Progenitor cell of endocrine pancreas (in vitro differentiated cells): ENCODE results near the gene MAD1L1. TPM values are rescaled to one million over a fixed set of nuclear protein-coding genes. Genes with fewer than 3 reads are reported as not detected.
"Not testable (repeated sequence)": the region's sequence is repeated elsewhere in the genome, so short reads cannot be mapped to it uniquely, and the experiment has no call there.

ENCODE experiments used
- DNase-seq: peaks from one replicate; pipeline ENCODE4 v3.0.0; 2021; ENCODE audit warnings: low spot score; ENCODE audit not compliant: unreplicated experiment
- H3K27ac Mint-ChIP-seq: 2 replicates; pipeline ENCODE4 v1.8.0; 2021; ENCODE audit warnings: mild to moderate bottlenecking, moderate library complexity, mixed read lengths
- H3K27me3 Mint-ChIP-seq: 2 replicates; pipeline ENCODE4 v1.8.0; 2021; ENCODE audit warnings: mixed read lengths
- H3K36me3 Mint-ChIP-seq: 2 replicates; pipeline ENCODE4 v1.8.0; 2022; ENCODE audit warnings: mixed read lengths; ENCODE audit not compliant: insufficient read depth
- H3K4me1 Mint-ChIP-seq: 2 replicates; pipeline ENCODE4 v1.8.0; 2021; ENCODE audit warnings: low read depth, mixed read lengths
- H3K4me3 Mint-ChIP-seq: 2 replicates; pipeline ENCODE4 v1.8.0; 2021; ENCODE audit warnings: low read depth, mild to moderate bottlenecking, moderate library complexity, mixed read lengths
- H3K9me3 Mint-ChIP-seq: 2 replicates; pipeline ENCODE4 v1.8.0; 2021; ENCODE audit warnings: low read depth, mixed read lengths
- CTCF ChIP-seq: fragments of 200-600 bp; sonication (generic); IDR thresholded peaks from one replicate; pipeline ENCODE4 v1.5.0; 2021; ENCODE audit warnings: antibody characterized with exemption, mild to moderate bottlenecking; ENCODE audit not compliant: unreplicated experiment
- total RNA-seq: library from RNA; stranded (reverse); gene quantifications from 2 replicates; pipeline ENCODE4 v1.2.1, GENCODE V29; 2021

MAD1L1 gene
- total RNA-seq, 1 donor from 2014 or later = 49.8 TPM

GRCh38 chr7:2038931-2039728 is 193.6 kb downstream of the MAD1L1 start:
- TF ChIP-seq CTCF = no peak
- Mint-ChIP-seq H3K9me3 (peaks cover 4% of the 10 kb centered on the region), H3K4me3 (no peak overlapping the region), H3K36me3 (peaks cover 21% of the 10 kb centered on the region), H3K27me3 (no peaks in the 10 kb centered on the region), H3K4me1 (no peaks in the 10 kb centered on the region), H3K27ac (no peak overlapping the region)
- no peak for DNase-seq

- Mint-ChIP-seq H3K27ac (peak overlapping the region; percentile 21), H3K27me3 (no peaks in the 10 kb centered on the region), H3K4me1 (no peaks in the 10 kb centered on the region), H3K36me3 (peaks cover 16% of the 10 kb centered on the region), H3K9me3 (peaks cover under 1% of the 10 kb centered on the region), H3K4me3 (no peak overlapping the region)
- TF ChIP-seq CTCF = no peak
- no peak for DNase-seq
Observed at GRCh38 chr7:2037808-2038522, 194.8 kb downstream of the MAD1L1 start.

GRCh38 chr7:2037301-2037807 is 195.4 kb downstream of the MAD1L1 start:
- Mint-ChIP-seq H3K36me3 (peaks cover 11% of the 10 kb centered on the region), H3K9me3 (no peaks in the 10 kb centered on the region), H3K4me1 (no peaks in the 10 kb centered on the region), H3K27ac (peak overlapping the region; percentile 21), H3K4me3 (no peak overlapping the region), H3K27me3 (no peaks in the 10 kb centered on the region)
- TF ChIP-seq CTCF = no peak
- DNase-seq = no peak

GRCh38 chr7:2036786-2037185 is 196.0 kb downstream of the MAD1L1 start:
- DNase-seq = no peak
- H3K36me3 Mint-ChIP-seq = peaks cover 5% of the 10 kb centered on the region
- no peaks in the 10 kb centered on the region for H3K4me1 Mint-ChIP-seq
- no peaks in the 10 kb centered on the region for H3K9me3 Mint-ChIP-seq
- no peak overlapping the region for H3K4me3 Mint-ChIP-seq
- no peak for TF ChIP-seq CTCF
- no peaks in the 10 kb centered on the region for H3K27me3 Mint-ChIP-seq
- no peak overlapping the region for H3K27ac Mint-ChIP-seq

GRCh38 chr7:2036201-2036600 is 196.5 kb downstream of the MAD1L1 start:
- not testable (repeated sequence) for H3K4me3 Mint-ChIP-seq, H3K9me3 Mint-ChIP-seq, H3K4me1 Mint-ChIP-seq, DNase-seq, H3K27ac Mint-ChIP-seq, H3K36me3 Mint-ChIP-seq, H3K27me3 Mint-ChIP-seq
